Measurements from ENCODE around the gene KMT2B. TPM values are rescaled to one million over a fixed set of nuclear protein-coding genes. Genes with fewer than 3 reads are reported as not detected.
A peak's percentile ranks its signal among the peaks of the same experiment; 100 is the strongest.

The KMT2B gene
- total and polyA plus RNA-seq, 9 of the 15 experiments (the other 6 are each of a cell fraction or from before 2014, with no cell fraction given) = 0.63 to 43.9 (median 8.1) TPM

DNA sequence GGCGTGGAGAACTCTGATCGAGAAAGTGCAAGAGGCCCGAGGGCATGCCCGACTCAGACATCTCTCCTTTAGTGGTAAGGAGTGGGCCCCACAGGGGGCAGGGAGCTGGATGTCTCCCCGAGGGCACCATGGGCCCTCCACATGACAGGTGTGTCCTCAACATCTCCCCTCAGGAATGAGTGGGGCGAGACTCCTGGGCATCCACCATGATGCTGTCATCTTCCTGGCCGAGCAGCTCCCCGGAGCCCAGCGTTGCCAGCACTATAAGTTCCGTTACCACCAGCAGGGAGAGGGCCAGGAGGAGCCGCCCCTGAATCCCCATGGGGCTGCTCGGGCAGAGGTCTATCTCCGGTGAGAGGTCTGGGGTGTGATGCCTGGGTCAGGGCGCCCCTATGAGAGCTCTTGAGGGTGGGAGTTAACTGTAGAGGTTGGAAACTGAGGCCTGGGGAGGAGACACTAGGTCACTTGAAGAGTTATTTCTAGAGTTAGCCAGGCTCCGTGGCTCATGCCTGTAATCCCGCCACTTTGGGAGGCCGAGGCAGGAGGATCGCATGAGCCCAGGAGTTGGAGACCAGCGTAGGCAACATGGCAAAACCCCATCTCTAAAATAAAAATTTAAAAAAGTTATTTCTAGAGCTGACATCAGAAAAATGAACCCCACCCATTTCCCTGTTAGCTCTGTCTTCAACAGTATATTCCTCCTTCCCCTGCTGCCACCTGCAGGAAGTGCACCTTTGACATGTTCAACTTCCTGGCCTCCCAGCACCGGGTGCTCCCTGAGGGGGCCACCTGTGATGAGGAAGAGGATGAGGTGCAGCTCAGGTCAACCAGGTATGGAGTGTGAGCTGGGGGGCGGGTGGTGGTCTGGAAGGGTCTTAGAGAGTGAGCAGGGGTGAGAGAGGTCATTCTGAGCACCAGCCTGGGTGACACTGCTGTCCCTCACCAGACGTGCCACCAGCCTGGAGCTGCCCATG lies 19.4 kb downstream of the KMT2B start:
- POLR2A ChIA-PET = interaction anchor here (0.9 to 2.2 kb wide), 7 partner anchors 8 to 19 kb away, joined by 3 to 8 read pairs (median 5); partner anchors contain the start of genes LIN37, PSENEN and U2AF1L4
- DNase-seq (ENCODE audit: extremely low read depth in 1 of 4, low spot score in 3 of 4) (peak in 1 of 4 experiments; percentile 31), FAIRE-seq (no peak), ATAC-seq (no peak)
- Histone ChIP-seq H3K9me3 (replicated peaks; ENCODE audit: control insufficient read depth, insufficient read depth, low read depth, low read length) (no peaks in the 10 kb centered on the region), H3K9ac (ENCODE audit: insufficient read depth in 1 of 2, low read depth in 2 of 2, low read length in 2 of 2) (peak overlapping the region in 1 of 2 experiments; percentile 43; a peak in 1 of 4 replicates), H3K4me1 (replicated peaks in 1 of 2; ENCODE audit: control insufficient read depth in 2 of 2, insufficient read depth in 2 of 2, low read length in 2 of 2) (peaks cover 10 to 43% of the 10 kb centered on the region in 2 experiments; a peak in 4 of 5 replicates), H3K79me2 (ENCODE audit: control insufficient read depth, insufficient read depth, low read length) (no peaks in the 10 kb centered on the region; the same call in 2 of the 3 replicates), H3K27me3 (ENCODE audit: control insufficient read depth in 2 of 2, insufficient read depth in 2 of 2, low read length in 2 of 2) (no peaks in the 10 kb centered on the region), H3K9me1 (ENCODE audit: control insufficient read depth, insufficient read depth, low read length) (no peaks in the 10 kb centered on the region), H3K4me3 (no peak overlapping the region), H3K36me3 (ENCODE audit: control insufficient read depth, insufficient read depth, low read length) (peaks cover 70% of the 10 kb centered on the region; the same call in 2 of the 3 replicates), H2AFZ (ENCODE audit: low read depth, low read length) (no peak overlapping the region), H4K20me1 (replicated peaks; ENCODE audit: control insufficient read depth, insufficient read depth, low read length) (no peaks in the 10 kb centered on the region), H3K27ac (ENCODE audit: extremely low read depth, low read depth, low read length) (no peak overlapping the region), H3K4me2 (ENCODE audit: insufficient read depth, low read length) (no peak overlapping the region)
- intact Hi-C loops (cut with micrococcal nuclease) = no loop called here
- WGBS (ENCODE audit: insufficient coverage, low coverage, missing lambda C conversion rate) = 93% methylated on average over 21 of the region's 22 CpGs
- in situ Hi-C loops (cut with MboI) = no loop called here
- no peak for TF ChIP-seq TEAD4 (IDR thresholded peaks at IDR 0.05; ENCODE audit: low read length)
- TF ChIP-seq TEAD4 (CRISPR knock-in tag; IDR thresholded peaks at IDR 0.05; ENCODE audit: borderline replicate concordance) = no peak
- TF ChIP-seq, protein P1, sequence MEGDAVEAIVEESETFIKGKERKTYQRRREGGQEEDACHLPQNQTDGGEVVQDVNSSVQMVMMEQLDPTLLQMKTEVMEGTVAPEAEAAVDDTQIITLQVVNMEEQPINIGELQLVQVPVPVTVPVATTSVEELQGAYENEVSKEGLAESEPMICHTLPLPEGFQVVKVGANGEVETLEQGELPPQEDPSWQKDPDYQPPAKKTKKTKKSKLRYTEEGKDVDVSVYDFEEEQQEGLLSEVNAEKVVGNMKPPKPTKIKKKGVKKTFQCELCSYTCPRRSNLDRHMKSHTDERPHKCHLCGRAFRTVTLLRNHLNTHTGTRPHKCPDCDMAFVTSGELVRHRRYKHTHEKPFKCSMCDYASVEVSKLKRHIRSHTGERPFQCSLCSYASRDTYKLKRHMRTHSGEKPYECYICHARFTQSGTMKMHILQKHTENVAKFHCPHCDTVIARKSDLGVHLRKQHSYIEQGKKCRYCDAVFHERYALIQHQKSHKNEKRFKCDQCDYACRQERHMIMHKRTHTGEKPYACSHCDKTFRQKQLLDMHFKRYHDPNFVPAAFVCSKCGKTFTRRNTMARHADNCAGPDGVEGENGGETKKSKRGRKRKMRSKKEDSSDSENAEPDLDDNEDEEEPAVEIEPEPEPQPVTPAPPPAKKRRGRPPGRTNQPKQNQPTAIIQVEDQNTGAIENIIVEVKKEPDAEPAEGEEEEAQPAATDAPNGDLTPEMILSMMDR (IDR thresholded peaks at IDR 0.05 in 2 of 3, conservative IDR thresholded peaks at IDR 0.05 in 1 of 3; ENCODE audit: insufficient read depth in 2 of 3, low read depth in 1 of 3, low read length in 3 of 3) = peak in 1 of 3 experiments; percentile 28; a peak in 3 of 6 replicates
- peak; percentile 11; the same call in 1 of the 2 replicates for TF ChIP-seq POLR2AphosphoS5 (IDR thresholded peaks at IDR 0.05; ENCODE audit: control insufficient read depth, insufficient read depth, low read depth, low read length)
- BruUV-seq (replicated peaks) = no TSS peak
- CTCF ChIA-PET (ENCODE audit: low intra/inter-chr PET ratio) = no interaction called here

Measured in K562 (cell line).